H7 (cell line): Measurements from ENCODE around the gene ADAMTSL1. TPM values are rescaled to one million over a fixed set of nuclear protein-coding genes. Genes with fewer than 3 reads are reported as not detected.

Experiments used
- DNase-seq: peaks from one replicate; pipeline ENCODE4 v3.0.0; 2012
- H3K27me3 ChIP-seq: 2 replicates; pipeline ENCODE4 v1.6.0; 2011; ENCODE audit warnings: mild to moderate bottlenecking, low read length; ENCODE audit not compliant: control insufficient read depth, insufficient read depth
- H3K36me3 ChIP-seq: replicated peaks from 2 replicates; pipeline ENCODE4 v1.5.1; 2011; ENCODE audit warnings: low read length; ENCODE audit not compliant: control insufficient read depth, insufficient read depth
- H3K4me3 ChIP-seq: 2 replicates; pipeline ENCODE4 v1.5.1; 2011; ENCODE audit warnings: low read depth, mild to moderate bottlenecking, control low read depth, low read length, moderate library complexity; ENCODE audit not compliant: insufficient read depth
- total RNA-seq: library from RNA; depleted of rRNA; stranded (reverse); fragments of >200 nt; shearing (Covaris generic); gene quantifications from 2 replicates; pipeline ENCODE4 v1.2.3, GENCODE V29; 2014; rRNA removed

Gene ADAMTSL1
- total RNA-seq, result 1.8 and 2.1 TPM in 2 replicates

DNA sequence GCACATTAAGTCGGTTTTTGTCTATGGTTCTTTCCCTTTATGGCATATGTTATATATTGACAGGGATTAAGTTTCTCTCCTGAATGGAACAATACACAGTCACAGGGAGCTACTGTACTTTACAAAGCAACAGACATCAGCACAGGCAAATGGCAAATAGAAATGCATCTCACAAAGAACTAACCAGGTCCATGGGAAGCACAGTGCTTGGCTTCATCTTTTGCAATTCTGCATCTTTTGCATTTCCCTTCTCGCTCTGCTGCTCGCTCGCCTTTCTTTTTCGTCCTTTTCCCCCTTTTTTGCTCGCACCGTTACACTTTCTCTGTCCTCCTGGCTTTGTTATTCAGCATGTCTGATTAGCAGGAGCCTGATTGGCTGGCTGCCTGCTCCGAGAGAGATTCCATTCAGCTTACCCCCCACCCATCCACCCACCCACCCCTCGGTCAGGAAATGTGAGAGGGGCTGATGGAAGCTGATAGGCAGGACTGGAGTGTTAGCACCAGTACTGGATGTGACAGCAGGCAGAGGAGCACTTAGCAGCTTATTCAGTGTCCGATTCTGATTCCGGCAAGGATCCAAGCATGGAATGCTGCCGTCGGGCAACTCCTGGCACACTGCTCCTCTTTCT is at the start of gene ADAMTSL1:
TSS of gene ADAMTSL1 (plus strand) at position 502 of the 628 bp plus-strand sequence. CDS start at position 582, 80 bp downstream.
- Histone ChIP-seq H3K36me3 (no peaks in the 10 kb centered on the region), H3K27me3 (no peaks in the 10 kb centered on the region)
- peak; percentile 63 for DNase-seq

DNA sequence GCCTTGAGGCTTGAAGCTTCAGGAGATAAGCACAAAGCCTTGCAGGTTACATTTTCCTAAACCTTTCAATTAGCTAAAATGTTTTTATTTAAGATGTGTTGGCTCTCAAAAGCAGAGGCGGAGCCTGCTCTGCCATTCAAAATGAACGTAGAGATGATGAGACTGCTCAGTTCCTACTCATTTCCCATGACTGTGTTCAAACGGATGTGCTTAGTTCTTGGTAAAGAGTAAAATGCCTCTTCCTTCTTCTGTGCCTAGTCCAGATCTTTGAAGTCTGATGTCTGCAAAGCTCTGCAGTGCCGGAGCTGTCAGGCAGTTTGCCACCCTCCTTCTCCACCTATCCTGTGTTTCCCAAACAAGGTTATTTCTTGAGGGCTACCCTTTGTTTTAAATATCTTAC is 46.3 kb upstream of the ADAMTSL1 start:
- DNase-seq, result no peak
- H3K36me3 ChIP-seq, result no peaks in the 10 kb centered on the region

More for the DNA sequence above, at the start of gene ADAMTSL1:
- peak within 1 kb of the TSS; percentile 19 for H3K4me3 ChIP-seq

DNA sequence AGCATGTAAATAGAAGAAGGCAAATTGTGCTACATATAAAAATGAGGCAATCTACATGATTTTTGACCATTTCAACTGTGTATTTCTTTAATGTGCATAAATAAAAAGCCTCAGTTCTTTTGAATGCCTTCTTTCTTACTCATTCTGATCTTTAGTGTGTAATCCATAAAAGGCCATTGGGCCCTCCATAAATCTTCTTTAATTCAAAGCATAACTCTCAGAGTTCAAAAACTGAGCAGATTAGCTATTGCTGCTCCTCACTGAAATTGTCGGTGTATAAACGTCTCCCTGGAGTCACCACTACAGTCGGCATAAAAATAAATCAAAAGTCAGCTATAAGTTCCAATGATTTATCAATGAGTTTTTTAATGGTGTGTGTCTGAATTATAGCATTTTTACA is 45.3 kb upstream of the ADAMTSL1 start:
- Histone ChIP-seq H3K27me3 (no peaks in the 10 kb centered on the region), H3K36me3 (no peaks in the 10 kb centered on the region), H3K4me3 (no peak overlapping the region)
- no peak for DNase-seq

More for the DNA sequence above, 46.3 kb upstream of the ADAMTSL1 start:
- Histone ChIP-seq H3K4me3 (no peak overlapping the region), H3K27me3 (no peaks in the 10 kb centered on the region)

DNA sequence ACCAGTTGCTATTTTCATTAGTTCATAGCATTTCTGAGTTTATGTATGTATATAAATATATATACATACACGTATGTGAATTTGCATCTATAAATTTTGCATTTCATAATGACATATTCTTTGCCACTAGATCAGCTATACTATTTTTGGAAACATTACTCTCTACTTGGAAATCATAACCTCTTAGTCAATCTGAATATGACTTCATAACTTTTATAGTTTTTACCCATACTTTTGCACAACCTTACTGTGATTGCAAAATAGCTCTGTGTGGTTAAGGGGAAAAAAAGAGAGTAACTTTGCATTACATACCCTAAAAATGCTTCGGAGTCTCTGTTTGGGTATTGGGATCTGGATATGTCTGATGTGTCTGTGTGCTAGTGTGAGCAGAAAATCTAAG is 44.9 kb upstream of the ADAMTSL1 start:
- Histone ChIP-seq H3K4me3 (no peak overlapping the region), H3K27me3 (no peaks in the 10 kb centered on the region), H3K36me3 (no peaks in the 10 kb centered on the region)
- DNase-seq, result no peak

DNA sequence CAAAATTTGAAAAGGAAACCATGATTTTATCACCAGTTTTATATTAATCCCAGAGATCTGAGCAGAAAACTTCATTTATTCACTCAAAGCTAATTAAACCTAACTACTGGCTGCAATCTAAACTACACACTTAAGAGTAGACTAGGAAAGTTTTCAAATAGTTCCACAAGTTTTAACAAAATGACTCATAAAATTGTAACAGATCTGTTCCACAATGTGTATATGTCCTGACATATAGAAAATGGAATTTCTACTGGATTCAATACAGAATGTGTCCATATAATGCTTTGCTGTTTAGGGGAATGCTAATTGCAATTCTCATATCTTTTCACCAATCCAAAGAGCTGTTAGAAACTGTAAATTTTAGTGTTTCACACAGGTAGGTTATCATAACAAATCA is 40.3 kb upstream of the ADAMTSL1 start:
- Histone ChIP-seq H3K27me3 (peaks cover 4% of the 10 kb centered on the region), H3K4me3 (no peak overlapping the region), H3K36me3 (no peaks in the 10 kb centered on the region)
- DNase-seq, result no peak

DNA sequence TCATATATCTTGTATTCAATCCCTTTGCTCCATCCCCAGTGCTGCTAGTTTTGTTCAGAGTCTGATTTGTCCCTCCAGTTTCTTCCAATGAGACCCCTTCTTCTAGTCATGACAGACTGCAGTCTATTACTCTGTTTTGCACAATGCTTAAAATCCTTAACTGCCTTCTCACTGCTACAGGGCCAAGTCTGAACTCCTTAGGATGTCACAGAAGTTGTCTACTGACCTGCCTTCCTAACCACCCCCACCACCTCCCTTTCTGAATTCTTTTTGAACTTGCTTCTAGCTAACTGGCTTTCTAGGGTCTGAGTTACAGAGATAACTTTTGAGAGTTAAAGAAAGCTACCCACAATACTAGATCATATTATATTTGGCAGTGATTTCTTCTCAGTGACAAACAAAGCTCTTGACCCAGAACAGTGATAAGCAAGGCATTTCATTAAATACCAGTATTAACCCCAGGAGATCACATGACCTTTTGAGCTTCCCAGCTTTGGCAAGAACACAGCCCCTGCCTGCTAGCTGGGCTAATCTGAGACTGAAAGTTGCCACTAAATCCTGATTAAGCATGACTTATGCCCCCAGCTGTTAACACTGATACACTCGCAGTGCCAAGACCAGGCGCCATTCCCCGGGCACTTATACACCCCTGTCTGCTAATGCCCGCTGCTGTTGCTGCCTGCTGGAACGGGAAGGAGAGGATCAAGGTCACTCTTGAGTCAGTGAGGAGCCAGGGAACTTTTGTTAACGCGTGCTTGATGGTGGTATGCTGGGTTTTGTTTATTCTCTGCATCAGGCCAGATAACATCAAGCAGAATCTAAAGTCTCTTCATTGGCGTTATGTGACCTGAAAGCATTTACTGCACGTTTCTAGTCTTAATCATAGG is 36.4 kb upstream of the ADAMTSL1 start:
- Histone ChIP-seq H3K36me3 (no peaks in the 10 kb centered on the region), H3K27me3 (peaks cover 7% of the 10 kb centered on the region), H3K4me3 (no peak overlapping the region)
- no peak for DNase-seq

DNA sequence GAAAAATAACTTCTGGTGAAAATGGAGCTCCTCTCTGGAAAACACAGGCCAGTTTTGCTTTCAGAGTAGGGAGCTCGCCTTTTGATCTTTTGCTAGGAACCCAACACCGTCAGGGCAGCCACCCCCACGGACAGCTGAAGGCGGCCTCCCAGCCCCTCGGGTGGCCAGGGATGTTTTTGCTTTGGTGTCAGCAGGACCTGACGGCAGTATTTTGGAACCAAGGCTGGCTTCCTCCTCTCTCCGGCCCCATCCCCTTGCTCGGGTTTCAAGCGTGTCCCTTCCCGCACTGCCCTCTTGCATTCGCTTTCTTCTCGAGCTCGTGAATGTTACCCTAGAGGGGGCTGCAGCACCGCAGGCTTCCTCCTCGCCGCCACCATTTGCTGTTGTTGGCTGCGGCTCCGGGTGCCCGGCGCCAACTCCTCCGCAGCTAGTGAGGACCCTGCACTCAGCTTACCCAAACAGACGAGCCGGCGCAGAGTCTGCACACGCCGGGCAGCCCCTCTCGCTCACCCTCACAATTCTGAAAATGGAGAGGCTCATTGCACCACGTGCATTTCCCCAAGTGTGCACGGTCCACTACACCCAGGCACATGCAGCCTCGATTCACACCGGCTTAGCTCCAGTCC is 35.5 kb upstream of the ADAMTSL1 start:
- peak overlapping the region; percentile 27; the same call in 1 of the 2 replicates for H3K4me3 ChIP-seq
- peak; percentile 65 for DNase-seq
- H3K27me3 ChIP-seq, result peaks cover 7% of the 10 kb centered on the region
- H3K36me3 ChIP-seq, result no peaks in the 10 kb centered on the region

DNA sequence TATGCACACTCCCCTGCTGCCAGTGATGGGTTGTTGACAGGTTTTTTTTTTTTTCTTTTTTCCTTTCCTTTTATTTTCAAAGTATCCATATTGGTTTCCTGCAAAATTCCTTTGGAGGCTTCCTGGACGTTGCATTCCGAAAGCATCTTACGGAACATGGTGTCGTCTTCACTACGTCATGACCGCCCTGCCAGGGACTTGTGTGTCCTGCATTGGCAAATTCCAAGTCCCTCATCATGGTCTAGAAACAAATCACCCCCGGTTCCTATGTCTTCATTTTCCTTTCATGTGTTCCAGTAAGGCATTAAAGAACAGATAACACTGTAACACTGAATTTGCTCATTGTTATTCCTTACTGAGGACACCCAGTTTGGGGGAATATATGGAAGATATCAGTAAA is 35.0 kb upstream of the ADAMTSL1 start:
- DNase-seq, result no peak
- peak overlapping the region; percentile 27; the same call in 1 of the 2 replicates for H3K4me3 ChIP-seq
- H3K27me3 ChIP-seq, result peaks cover 7% of the 10 kb centered on the region
- no peaks in the 10 kb centered on the region for H3K36me3 ChIP-seq

DNA sequence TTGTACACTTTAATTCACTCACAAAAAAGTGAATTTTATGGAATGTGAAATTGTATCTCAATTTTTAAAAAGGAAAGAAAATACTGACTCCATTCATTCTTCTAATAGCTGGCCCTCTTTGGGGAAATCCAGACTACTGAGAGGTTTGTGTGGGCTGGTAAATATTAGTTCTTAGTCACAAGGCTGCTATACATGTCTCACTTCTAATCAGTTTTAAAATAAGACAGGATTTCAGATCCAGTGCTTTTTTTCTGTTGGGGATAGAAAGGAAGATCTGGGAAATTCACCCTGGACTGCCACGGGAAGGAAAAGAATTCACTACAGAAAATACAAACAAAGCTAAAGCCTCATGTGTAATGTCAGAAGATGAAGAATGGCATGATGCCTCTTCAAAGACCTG is 32.7 kb upstream of the ADAMTSL1 start:
- Histone ChIP-seq H3K27me3 (peaks cover 7% of the 10 kb centered on the region), H3K4me3 (no peak overlapping the region), H3K36me3 (no peaks in the 10 kb centered on the region)
- no peak for DNase-seq

DNA sequence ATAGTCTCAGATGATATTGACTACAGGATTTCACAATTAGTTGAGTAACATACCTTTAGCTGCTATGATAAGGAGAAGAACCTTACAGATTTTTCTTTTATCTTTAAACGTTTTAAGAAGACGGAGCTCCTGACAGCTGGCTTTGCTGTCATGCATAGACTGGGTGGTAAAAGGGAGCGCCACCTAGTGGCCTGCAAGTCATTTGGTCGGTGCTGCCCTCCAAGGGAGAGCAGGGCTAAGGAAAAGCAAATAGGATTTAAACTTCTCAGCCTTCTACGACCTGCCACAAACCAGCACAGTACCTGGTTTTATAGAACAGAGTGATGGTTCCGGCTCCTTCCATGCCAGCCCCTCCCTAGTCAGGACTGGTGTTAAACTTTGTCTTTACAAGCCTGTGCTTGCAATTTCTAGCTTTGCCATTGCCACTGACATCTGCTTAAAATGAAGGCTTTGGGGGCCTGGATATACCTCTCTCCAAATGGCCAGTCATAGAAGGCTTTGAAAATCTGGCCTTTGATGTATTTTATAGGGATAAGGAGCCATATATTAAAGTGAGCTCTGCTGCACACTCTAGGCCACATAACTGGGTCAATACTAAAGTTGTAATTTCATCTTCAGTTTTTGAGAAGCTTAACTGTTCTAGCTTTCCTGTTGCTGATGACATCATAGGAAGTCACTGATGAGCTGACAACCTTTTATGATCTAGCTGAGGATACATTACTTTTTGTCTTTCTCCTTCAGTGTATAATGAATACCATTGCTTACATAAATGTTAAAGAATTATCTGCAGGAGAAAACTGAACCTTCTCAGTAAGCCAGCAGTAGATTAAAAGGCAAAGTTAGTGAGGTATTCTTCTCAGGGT is 31.1 kb upstream of the ADAMTSL1 start:
- Histone ChIP-seq H3K36me3 (no peaks in the 10 kb centered on the region), H3K4me3 (no peak overlapping the region), H3K27me3 (peaks cover 5% of the 10 kb centered on the region; the same call in 1 of the 2 replicates)
- peak; percentile 72 for DNase-seq

DNA sequence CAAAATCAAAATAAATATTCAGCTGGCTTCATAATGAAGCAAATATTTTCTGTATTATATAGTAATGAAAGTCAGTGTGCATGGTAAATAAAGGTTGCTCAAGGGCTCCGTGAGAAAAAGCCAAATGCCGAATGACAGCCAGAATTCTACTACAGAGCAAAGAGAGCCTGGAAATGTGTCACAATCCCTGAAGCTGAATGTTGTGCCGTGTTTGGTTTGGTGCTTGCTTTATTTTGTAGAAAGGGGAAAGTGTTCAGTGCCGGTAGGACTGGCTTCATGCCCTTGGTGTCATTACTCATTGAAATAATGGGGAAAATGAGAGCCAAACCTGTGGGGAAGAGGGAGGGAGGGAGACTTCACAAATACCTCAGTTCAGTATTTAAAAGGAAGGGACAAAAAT is 26.8 kb upstream of the ADAMTSL1 start:
- H3K36me3 ChIP-seq, result no peaks in the 10 kb centered on the region
- no peak overlapping the region for H3K4me3 ChIP-seq
- H3K27me3 ChIP-seq, result no peaks in the 10 kb centered on the region
- DNase-seq, result no peak

DNA sequence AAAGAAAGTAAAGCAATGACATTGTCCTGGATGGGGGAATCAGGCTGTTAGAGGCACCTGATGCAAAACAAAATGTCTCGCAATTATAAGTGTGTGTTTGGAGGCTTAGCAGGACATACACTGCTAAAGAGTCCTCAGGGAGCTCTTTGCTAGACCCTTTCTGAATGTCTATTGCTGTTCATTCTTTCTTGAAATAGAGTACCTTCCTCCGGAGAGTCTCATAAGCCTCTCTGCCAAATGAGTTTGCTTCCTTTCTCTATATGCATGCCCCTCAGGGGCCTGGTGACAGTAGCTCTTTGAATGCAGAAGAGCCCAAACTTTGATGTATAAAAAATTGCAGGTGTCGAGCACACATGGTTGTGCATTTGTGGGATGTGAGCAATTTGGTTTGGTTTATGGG is 26.4 kb upstream of the ADAMTSL1 start:
- Histone ChIP-seq H3K27me3 (no peaks in the 10 kb centered on the region), H3K4me3 (no peak overlapping the region), H3K36me3 (no peaks in the 10 kb centered on the region)
- DNase-seq, result no peak

- DNase-seq, result no peak
- H3K4me3 ChIP-seq, result no peak overlapping the region
- no peaks in the 10 kb centered on the region for H3K27me3 ChIP-seq
- H3K36me3 ChIP-seq, result no peaks in the 10 kb centered on the region
Observed at GRCh38 chr9:18448101-18448500, 25.9 kb upstream of the ADAMTSL1 start.

DNA sequence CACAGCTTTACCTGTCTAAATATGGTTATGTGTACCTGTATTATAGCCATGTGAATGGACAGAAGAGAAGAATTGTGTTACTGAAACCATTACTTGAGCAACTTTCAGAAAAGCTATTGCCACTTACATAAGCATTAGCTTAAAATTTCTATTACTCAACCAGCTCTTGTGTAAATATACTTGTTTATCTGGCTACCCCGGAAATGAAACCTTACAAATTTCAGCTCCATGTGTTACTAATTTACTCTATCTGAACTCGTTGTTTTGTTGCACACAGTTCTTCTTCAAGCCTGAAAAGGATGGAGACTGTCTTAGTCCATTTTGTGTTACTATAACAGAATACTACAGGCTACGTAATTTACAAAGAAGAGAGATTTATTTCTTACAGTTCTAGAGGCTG is 22.5 kb upstream of the ADAMTSL1 start:
- Histone ChIP-seq H3K27me3 (no peaks in the 10 kb centered on the region), H3K36me3 (no peaks in the 10 kb centered on the region), H3K4me3 (no peak overlapping the region)
- no peak for DNase-seq
